BJ (cell line): Measurements from ENCODE around the gene CERS6. TPM values are rescaled to one million over a fixed set of nuclear protein-coding genes. Genes with fewer than 3 reads are reported as not detected.

Experiments
- CTCF ChIA-PET: fragments of 350-600 bp; formaldehyde crosslinking; extraction: SDS; loops from one replicate; lab custom pipeline; 2021; ENCODE audit warnings: antibody characterized with exemption, inconsistent platforms; lab: Yijun Ruan, JAX
- POLR2A ChIA-PET: fragments of 300-600 bp; sonication (Branson Sonifier 250); formaldehyde crosslinking; extraction: SDS; loops from one replicate; lab custom pipeline; 2021; ENCODE audit warnings: antibody characterized with exemption; lab: Charles Lee
- DNase-seq: peaks from one replicate; pipeline ENCODE4 v3.0.0-alpha.2; 2011; ENCODE audit warnings: low read depth
- H3K27me3 ChIP-seq: 2 replicates; pipeline ENCODE4 v1.6.0; 2011; ENCODE audit warnings: low read length; ENCODE audit not compliant: control insufficient read depth, insufficient read depth
- H3K36me3 ChIP-seq: 2 replicates; pipeline ENCODE4 v1.5.1; 2011; ENCODE audit warnings: low read length; ENCODE audit not compliant: control insufficient read depth, insufficient read depth
- H3K4me3 ChIP-seq: 2 replicates; pipeline ENCODE4 v1.5.1; 2011; ENCODE audit warnings: low read depth, mild to moderate bottlenecking, control low read depth, low read length
- CTCF ChIP-seq: IDR thresholded peaks from 2 replicates; pipeline ENCODE4 v1.5.1; 2011; ENCODE audit warnings: low read depth, mild to moderate bottlenecking, control low read depth, inconsistent platforms, low read length, moderate library complexity; ENCODE audit not compliant: insufficient read depth
- polyA plus RNA-seq: library from polyadenylated mRNA; depleted of rRNA; stranded (reverse); fragments of >200 nt; gene quantifications from 2 replicates; pipeline ENCODE4 v1.2.3, GENCODE V29; 2011

Gene CERS6
- polyA plus RNA-seq, 1 experiment: 1.6 TPM

DNA sequence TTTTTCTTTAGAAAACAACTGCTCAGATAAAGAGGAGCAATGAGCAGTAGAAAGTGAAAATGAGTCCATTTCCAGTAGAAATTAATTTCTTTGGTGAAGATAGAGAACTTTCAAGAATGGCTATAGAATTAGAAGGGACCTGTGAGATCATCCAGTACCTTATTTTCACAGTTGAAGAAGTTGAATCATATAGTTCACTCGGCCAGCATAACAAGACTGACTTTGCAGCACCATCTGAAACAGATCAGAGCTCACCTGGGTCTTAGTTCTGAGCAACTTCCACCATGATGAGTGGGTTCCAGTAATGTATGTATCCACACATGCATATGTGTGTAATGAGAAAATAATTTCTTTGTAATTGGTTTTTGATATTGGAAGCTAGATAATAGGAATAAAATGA is 58.6 kb downstream of the CERS6 start:
- Histone ChIP-seq H3K36me3 (no peaks in the 10 kb centered on the region), H3K27me3 (no peaks in the 10 kb centered on the region), H3K4me3 (no peak overlapping the region)
- ChIA-PET POLR2A (no interaction called here), CTCF (no interaction called here)
- no peak for DNase-seq
- TF ChIP-seq CTCF: no peak

- Histone ChIP-seq H3K27me3 (no peaks in the 10 kb centered on the region), H3K4me3 (no peak overlapping the region), H3K36me3 (no peaks in the 10 kb centered on the region)
- DNase-seq: peak; percentile 83
- ChIA-PET CTCF (interaction anchor here (1.0 kb wide), 1 partner anchor 190 kb away, joined by 3 read pairs; no protein-coding TSS in a partner anchor), POLR2A (no interaction called here)
- TF ChIP-seq CTCF: no peak
These were observed 59.4 kb downstream of the CERS6 start for GRCh38 chr2:168515502-168515901.

GRCh38 chr2:168517816-168518215 is 61.7 kb downstream of the CERS6 start:
- Histone ChIP-seq H3K27me3 (no peaks in the 10 kb centered on the region), H3K4me3 (no peak overlapping the region), H3K36me3 (no peaks in the 10 kb centered on the region)
- CTCF ChIA-PET: interaction anchor here (1.2 kb wide), 2 partner anchors 22 to 24 kb away, joined by 3 to 4 read pairs; no protein-coding TSS in a partner anchor
- TF ChIP-seq CTCF: no peak
- no peak for DNase-seq
- POLR2A ChIA-PET: no interaction called here

GRCh38 chr2:168518555-168519066 is 62.5 kb downstream of the CERS6 start:
- ChIA-PET POLR2A (no interaction called here), CTCF (interaction anchor here (1.0 to 1.2 kb wide), 2 partner anchors 10 to 25 kb away, joined by 3 to 4 read pairs; no protein-coding TSS in a partner anchor)
- TF ChIP-seq CTCF: no peak
- H3K36me3 ChIP-seq: no peaks in the 10 kb centered on the region
- no peaks in the 10 kb centered on the region for H3K27me3 ChIP-seq
- DNase-seq: no peak
- H3K4me3 ChIP-seq: no peak overlapping the region

- TF ChIP-seq CTCF: no peak
- Histone ChIP-seq H3K4me3 (no peak overlapping the region), H3K27me3 (no peaks in the 10 kb centered on the region), H3K36me3 (no peaks in the 10 kb centered on the region)
- DNase-seq: no peak
- ChIA-PET CTCF (no interaction called here), POLR2A (no interaction called here)
These were observed 63.6 kb downstream of the CERS6 start for GRCh38 chr2:168519534-168520308.
